ENCODE data around the gene ITPR3.

Gene ITPR3

DNA sequence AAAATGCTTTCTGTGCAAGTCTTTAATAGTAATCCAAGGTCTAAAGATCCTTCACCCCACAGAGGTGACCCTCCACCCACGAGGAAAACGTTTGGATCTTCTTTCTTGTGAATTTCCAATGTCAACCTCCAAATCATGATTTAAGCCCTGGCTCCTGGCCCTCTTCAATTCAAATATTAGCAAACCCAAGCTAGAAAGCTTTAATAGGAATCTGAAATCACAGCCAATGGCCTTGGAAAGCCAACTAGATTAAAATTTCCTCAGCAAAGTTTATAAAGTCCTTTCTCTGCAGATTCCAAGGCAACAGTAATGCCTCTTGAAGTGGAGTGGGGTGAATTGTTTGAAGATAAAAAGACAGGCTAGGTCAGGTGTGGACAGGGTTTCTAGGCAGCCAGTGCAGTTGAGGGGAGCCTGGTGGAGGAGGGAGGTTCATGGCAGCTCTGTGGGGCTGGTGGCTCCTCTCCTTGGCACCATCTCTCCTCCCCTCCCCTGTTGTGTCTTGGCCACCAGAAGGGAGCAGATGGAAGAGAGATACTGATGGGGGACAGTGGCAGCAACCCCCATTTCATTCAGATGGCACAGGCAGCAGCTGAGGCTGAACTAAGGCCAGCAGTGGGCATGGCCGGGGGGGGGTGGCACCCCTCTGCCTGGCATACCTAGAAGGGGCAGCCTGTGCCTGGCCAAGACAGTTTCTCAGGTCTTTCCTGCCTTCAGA, 102.4 kb downstream of the ITPR3 start:
- DNase-seq = no peak

GRCh38 chr6:33724102-33725023, 103.2 kb downstream of the ITPR3 start:
- DNase-seq = no peak

DNA sequence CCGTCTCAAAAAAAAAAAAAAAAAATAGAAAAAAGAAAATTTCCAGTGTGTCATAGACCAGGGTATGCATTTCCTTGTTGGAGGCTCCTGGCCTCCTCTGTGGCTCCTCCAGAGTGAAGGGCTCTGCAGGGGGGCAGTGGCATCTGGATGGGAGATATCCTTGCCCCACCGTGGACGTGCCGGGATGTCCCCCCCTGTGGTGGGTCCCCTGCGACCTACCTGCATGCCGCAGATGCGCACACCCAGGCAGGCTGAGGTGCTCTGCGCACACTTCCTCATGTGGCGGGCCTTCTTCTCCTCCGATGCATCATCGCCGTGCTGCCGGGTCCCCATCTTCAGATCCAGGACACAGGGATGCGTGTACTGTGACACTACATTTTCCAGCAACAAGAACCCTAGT, 104.1 kb downstream of the ITPR3 start:
- DNase-seq = no peak

- no peak for DNase-seq
Measured at GRCh38 chr6:33725891-33726673, 105.0 kb downstream of the ITPR3 start.

DNA sequence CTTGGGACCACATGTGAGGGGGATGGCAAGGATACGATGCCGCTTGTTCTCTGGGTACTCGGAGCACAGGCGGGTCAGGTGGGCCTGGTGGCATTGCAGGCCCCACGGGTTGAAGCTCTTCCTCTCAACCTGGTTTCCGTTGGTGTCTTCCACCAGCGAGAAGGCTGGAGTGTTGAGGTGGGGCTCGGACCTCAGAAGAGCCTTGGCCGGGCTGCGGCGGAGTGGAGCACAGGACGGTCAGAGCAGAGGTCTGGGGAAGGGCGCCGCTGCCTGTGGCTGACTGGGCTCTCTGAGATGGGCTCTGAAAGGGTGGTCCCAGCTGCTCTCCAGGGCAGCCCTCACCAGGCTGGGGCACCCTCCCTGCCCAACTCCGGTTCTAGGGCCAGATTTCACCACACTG, 105.6 kb downstream of the ITPR3 start:
- no peak for DNase-seq

DNA sequence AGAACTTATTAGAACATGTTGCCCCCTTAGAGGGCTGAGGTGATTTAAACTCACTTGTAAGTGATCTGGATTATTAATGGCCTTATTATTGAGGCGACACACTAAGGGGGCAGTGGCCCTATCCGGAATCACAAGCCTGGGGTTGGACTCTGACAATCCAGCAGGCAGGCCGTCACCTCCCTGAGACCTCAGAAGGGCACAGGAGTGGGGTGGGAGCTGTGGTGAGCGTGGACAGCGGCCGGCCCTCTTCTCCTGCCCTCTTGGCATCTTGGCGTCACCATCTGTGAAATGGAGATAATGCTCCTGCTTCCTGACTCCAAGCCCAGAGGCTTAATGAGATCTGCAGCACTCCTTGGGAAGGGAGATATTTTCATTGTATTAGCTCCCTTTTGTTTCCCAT, 106.0 kb downstream of the ITPR3 start:
- no peak for DNase-seq

GRCh38 chr6:33727932-33728331, 106.8 kb downstream of the ITPR3 start:
- no peak for DNase-seq

DNA sequence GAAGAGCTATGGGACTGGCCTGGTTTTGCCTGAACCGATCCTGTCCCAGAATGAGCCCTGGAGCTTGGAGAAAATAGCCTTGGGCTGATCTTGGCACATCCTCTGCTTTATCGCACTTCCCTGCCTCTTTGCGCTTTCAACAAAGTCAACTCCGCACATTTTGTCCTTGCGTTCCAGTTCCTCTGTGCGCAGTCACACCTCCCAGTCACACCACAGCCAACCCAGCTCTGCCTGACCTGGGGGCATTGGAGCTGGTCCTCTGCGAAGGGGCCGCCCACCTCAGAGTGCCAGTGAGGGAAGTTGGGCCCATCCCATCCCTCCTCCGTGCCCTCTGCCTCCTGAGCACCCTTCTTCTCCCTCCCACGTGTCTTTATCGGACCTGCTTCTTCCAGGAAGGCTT, 107.3 kb downstream of the ITPR3 start:
- no peak for DNase-seq

GRCh38 chr6:33729059-33729458, 107.9 kb downstream of the ITPR3 start:
- no peak for DNase-seq

GRCh38 chr6:33730611-33731010, 109.5 kb downstream of the ITPR3 start:
- DNase-seq = no peak

DNA sequence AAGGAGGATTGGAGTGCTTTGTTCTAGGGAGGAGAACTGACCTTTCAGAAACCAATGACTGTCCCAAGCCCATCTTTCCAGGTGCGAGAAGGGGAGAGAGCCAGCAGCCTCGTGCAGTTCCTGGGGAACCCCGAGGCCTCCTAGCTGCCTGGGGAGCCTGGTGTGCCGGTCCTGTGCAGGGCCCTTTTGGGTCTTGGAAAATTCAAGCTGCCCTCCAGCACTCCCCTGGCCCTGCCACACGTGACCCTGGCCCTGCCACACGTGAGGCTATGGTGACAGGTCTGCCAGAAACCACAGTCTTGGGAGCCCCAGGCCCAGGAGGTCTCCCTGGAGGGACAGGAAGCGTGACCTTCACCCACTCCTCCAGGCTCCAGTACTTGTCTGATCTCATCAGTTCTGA, 109.9 kb downstream of the ITPR3 start:
- DNase-seq = no peak

GRCh38 chr6:33731751-33732282, 110.7 kb downstream of the ITPR3 start:
- DNase-seq = no peak

DNA sequence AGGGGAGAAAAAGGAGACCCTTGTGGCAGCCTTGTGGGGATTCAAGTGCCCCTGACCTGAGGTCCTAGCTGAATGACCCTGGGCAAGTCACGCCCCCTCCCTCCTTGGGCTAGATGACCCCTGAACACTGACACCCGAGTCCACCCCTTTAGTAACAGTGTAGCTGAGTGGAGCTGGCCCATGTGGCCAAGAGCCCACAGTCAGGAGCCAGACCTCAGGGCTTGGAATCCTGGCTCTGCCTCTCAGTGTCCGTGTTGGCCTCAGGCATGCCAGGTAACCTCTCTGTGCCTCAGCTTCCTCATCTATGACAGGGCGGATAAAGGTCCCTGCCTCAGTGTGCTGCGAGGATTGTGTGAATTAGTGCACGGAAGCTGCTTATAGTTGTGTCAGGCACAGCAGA, 111.3 kb downstream of the ITPR3 start:
- DNase-seq = no peak

DNA sequence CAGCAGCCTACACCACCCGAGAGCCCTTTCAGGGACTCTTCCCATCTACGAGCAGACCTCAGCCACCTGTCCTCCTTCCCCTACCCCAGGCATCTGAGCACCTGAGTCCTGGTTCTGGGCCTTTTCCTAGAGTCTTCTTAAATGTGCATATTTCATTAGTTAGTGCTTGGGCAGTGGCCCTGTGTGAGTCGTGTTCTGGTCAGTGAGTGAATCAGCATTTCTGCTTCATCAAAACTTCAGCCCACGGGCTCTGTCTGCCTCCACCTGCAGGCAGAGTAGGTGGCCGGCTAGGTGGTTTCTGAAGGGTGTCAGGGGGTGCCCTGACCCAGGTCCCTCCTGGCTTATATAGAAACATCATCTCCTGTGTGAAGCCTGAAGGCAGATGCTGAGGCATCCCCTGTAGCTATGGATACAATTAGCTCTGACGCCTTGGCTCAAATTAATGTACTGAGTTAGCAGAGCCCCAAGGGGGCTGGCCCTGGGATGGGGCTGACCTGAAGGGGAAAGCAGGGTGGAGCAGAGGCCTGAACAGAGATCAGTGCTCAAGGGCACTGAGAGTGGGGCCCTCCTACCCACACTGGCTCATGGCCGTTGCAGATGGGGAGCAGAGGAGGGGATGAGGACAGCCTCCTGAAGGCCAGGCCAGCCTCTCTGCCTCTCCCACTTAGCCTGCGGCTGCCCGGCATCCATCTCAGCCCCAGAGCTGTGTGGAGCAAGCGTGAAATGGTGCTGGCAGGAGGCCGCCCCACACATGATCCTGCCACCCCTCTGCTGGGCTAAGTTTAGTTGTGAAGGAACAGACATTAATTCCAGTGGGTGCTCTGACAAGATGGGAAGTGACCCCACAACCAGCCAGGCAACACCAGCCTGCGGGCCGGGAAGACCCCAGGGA, 111.9 kb downstream of the ITPR3 start:
- no peak for DNase-seq

GRCh38 chr6:33733709-33734007, 112.5 kb downstream of the ITPR3 start:
- no peak for DNase-seq

DNA sequence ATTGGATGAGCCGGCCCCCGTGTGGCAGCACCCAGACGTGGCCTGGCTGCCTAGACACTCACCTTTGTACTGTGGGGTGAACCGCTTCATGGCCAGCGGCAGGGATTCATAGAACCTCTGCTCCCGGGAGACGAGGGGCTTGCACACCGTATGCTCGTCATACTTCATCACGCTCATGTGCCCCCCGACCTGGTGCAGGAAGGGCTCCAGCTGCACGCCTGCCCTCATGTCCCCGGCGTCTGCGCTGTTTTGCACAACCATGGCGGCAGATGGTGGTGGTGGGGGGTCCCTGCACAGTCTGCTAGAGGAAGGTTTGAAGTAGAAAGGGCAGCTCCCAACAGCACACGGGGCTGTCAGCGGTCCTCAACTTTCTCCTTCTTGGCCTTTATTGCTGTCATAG, 114.1 kb downstream of the ITPR3 start:
- no peak for DNase-seq

DNA sequence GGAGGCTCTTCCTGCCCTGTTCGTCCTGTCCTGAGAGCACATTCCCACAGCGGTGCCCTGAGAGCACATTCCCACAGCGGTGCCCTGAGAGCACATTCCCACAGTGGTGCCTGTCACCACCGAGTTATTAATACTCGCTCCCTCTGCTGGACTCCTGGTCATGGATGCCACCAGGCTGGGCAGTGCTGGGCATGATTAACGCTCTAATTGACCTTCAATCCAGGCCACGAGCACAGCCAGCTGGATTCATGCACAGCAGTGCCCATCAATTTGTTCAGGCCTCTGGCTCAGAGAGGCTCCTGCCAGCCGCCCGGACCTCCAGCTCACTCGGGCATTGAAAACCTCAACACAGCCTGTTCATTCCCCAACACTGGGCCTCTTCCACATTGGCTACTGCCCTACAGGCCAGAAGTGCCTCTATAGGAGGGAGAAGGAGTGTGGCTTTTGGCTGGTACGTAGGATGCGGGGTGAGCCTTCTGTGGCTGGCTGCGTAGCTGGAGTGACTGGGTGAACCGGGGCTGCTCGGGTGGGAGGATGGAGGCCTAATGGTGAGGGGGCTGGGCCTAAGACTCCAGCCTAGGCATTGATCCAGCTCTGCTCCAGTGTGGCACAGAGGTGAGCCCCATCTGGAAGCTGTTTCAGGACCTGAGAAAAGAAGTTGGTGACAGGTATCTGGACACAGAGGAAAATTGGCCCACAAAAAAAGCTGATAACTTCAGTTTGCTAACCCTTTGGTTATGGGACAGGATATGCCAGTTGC, 116.3 kb downstream of the ITPR3 start:
- DNase-seq = no peak

- no peak for DNase-seq
Measured at GRCh38 chr6:33738153-33738552, 117.0 kb downstream of the ITPR3 start.

- no peak for DNase-seq
Measured at GRCh38 chr6:33738879-33739278, 117.8 kb downstream of the ITPR3 start.

GRCh38 chr6:33739571-33739970, 118.4 kb downstream of the ITPR3 start:
- DNase-seq = no peak

DNA sequence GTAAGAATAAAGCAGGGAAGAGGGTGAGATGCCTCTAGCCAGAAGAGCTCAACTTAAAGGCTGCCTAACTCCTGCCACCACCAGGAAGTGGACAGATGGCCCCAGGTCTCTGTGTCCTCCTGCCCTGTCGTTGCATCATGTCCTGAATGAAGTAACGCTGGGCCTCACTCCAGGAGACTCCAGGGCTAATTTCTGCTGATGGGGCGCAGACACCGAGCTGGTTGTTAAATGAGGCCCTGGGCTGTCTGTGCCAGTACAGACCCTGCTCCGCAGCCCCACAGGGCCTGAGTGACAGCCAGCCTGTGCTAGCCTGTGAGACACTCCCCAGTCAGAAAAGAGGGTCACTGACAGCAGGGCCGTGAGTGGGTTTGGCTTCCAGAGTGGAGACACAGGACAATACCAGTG, 119.1 kb downstream of the ITPR3 start:
- no peak for DNase-seq

DNA sequence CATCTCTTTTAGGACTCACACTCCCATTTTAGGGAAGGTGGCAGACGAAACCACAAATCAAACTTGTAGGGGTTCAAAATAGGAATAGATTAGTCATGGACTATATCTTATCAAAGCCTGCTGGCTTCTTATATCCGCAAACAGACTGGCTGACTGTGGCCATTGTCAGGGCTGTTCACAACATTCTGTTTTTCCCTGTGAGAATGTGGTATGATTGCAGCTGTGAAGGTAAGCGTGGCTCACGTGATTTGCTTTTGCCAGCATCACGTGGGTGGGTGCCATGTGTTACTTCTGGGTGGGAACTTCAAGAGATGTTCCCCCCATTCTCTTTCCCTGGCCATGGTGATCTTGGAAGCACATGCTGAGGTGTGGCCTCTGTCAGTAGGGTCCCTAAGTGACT, 119.7 kb downstream of the ITPR3 start:
- DNase-seq = no peak
